ENCODE results near the gene ATF7.

DNA sequence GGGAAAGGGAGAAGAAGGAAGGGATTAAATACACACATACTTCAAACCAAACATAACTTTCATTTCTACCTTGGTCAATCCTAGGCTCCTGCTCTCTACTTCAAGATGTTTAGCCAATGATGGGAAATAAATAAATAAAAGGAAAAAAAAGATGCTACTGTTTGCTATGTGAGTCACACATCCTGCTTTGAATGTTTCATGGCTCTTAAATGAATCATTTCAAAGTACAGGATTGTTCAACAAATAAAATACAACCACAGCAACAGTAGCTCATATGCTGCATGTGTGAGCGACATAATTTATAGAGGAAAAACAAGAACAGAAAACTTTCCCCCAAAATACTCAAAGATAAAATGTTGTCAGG, 64.6 kb downstream of the ATF7 start:
- TF ChIP-seq, protein P1, sequence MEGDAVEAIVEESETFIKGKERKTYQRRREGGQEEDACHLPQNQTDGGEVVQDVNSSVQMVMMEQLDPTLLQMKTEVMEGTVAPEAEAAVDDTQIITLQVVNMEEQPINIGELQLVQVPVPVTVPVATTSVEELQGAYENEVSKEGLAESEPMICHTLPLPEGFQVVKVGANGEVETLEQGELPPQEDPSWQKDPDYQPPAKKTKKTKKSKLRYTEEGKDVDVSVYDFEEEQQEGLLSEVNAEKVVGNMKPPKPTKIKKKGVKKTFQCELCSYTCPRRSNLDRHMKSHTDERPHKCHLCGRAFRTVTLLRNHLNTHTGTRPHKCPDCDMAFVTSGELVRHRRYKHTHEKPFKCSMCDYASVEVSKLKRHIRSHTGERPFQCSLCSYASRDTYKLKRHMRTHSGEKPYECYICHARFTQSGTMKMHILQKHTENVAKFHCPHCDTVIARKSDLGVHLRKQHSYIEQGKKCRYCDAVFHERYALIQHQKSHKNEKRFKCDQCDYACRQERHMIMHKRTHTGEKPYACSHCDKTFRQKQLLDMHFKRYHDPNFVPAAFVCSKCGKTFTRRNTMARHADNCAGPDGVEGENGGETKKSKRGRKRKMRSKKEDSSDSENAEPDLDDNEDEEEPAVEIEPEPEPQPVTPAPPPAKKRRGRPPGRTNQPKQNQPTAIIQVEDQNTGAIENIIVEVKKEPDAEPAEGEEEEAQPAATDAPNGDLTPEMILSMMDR (IDR thresholded peaks at IDR 0.05): no peak
- no peak for TF ChIP-seq POLR2A (IDR thresholded peaks at IDR 0.05)

All from breast epithelium (tissue), 3 donors.